Measurements from ENCODE around the gene STK32B.

DNA sequence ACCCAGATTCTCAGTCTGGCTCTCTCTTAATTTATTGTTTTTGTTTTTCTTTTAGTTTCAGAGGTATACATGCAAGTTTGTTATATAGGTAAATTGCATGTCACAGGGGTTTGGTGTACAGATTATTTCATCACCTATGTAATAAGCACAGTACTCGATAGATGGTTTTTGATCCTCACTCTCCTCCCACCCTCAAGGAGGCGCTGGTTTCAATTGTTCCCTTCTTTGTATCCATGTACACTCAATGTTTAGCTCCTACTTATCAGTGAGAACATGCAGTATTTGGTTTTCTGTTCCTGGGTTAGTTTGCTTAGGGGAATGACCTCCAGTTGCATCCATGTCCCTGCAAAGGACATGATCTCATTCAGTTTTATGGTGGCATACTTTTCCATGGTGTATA is 198.4 kb downstream of the STK32B start:
- TF ChIP-seq RAD21 (IDR thresholded peaks at IDR 0.05 in 1 of 2, conservative IDR thresholded peaks at IDR 0.05 in 1 of 2; ENCODE audit: low read depth in 2 of 2, low read length in 2 of 2) (no peak), ZNF274 (IDR thresholded peaks at IDR 0.05; ENCODE audit: borderline replicate concordance, extremely low read depth, low read length) (no peak), EP300 (IDR thresholded peaks at IDR 0.05; ENCODE audit: borderline replicate concordance in 1 of 2, low read depth in 2 of 2, low read length in 2 of 2) (no peak), MAFK (IDR thresholded peaks at IDR 0.05; ENCODE audit: low read depth, low read length) (no peak), POLR2A (IDR thresholded peaks at IDR 0.05; ENCODE audit: control extremely low read depth in 1 of 2, low read depth in 2 of 2, low read length in 2 of 2) (no peak), ATF2 (IDR thresholded peaks at IDR 0.05; ENCODE audit: low read length) (no peak), YY1 (IDR thresholded peaks at IDR 0.05; ENCODE audit: low read depth, low read length) (no peak), MAX (IDR thresholded peaks at IDR 0.05) (no peak), GTF2F1 (IDR thresholded peaks at IDR 0.05; ENCODE audit: borderline replicate concordance, low read depth, low read length) (no peak), ATF3 (IDR thresholded peaks at IDR 0.05; ENCODE audit: insufficient read depth, low read depth, low read length) (no peak), POU5F1 (IDR thresholded peaks at IDR 0.05; ENCODE audit: low read depth, low read length) (no peak), NANOG (IDR thresholded peaks at IDR 0.05; ENCODE audit: insufficient read depth, low read depth, low read length, poor library complexity, severe bottlenecking) (no peak)
- TF ChIP-seq, protein P1, sequence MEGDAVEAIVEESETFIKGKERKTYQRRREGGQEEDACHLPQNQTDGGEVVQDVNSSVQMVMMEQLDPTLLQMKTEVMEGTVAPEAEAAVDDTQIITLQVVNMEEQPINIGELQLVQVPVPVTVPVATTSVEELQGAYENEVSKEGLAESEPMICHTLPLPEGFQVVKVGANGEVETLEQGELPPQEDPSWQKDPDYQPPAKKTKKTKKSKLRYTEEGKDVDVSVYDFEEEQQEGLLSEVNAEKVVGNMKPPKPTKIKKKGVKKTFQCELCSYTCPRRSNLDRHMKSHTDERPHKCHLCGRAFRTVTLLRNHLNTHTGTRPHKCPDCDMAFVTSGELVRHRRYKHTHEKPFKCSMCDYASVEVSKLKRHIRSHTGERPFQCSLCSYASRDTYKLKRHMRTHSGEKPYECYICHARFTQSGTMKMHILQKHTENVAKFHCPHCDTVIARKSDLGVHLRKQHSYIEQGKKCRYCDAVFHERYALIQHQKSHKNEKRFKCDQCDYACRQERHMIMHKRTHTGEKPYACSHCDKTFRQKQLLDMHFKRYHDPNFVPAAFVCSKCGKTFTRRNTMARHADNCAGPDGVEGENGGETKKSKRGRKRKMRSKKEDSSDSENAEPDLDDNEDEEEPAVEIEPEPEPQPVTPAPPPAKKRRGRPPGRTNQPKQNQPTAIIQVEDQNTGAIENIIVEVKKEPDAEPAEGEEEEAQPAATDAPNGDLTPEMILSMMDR (IDR thresholded peaks at IDR 0.05; ENCODE audit: control extremely low read depth in 1 of 3, insufficient read depth in 1 of 3, low read depth in 1 of 3, low read length in 3 of 3) = no peak

All from H1 (cell line).